K562 (cell line): ENCODE measurements around the gene MED17. TPM values are rescaled to one million over a fixed set of nuclear protein-coding genes. Genes with fewer than 3 reads are reported as not detected.
A peak's percentile ranks its signal among the peaks of the same experiment; 100 is the strongest.

ENCODE experiments used
- BDP1 ChIP-seq: IDR thresholded peaks from 3 replicates; pipeline ENCODE4 v1.6.1; 2011; ENCODE audit not compliant: insufficient read length, insufficient read depth
- BRF1 ChIP-seq: IDR thresholded peaks from 3 replicates; pipeline ENCODE4 v1.6.1; 2011; ENCODE audit warnings: borderline replicate concordance, mild to moderate bottlenecking; ENCODE audit not compliant: insufficient read length; ENCODE audit errors: extremely low read depth
- CCAR2 ChIP-seq: fragments of 200-400 bp; formaldehyde crosslinking; IDR thresholded peaks from 2 replicates; pipeline ENCODE4 v1.6.1; 2017; ENCODE audit warnings: mild to moderate bottlenecking, low read depth, low read length
- CREB1 ChIP-seq, 2 experiments: sonication (generic) in 1 of 2; formaldehyde crosslinking in 1 of 2; IDR thresholded peaks; 2 replicates each; pipeline versions ENCODE4 v1.6.1 to v1.8.0; 2012 to 2022; ENCODE audit warnings: inconsistent platforms in 1 of 2, mild to moderate bottlenecking in 1 of 2, missing genetic modification reagents in 1 of 2, moderate library complexity in 1 of 2
- HDGF ChIP-seq: fragments of 450-650 bp; IDR thresholded peaks from 2 replicates; pipeline ENCODE4 v1.6.1; 2016
- HEY1 ChIP-seq: fragments of 250-450 bp; sonication (Bioruptor Pico); IDR thresholded peaks from 2 replicates; pipeline ENCODE4 v1.5.0; 2020; ENCODE audit warnings: mild to moderate bottlenecking, moderate library complexity, borderline replicate concordance
- HNRNPH1 ChIP-seq: fragments of 200-400 bp; formaldehyde crosslinking; optimal IDR thresholded peaks from 2 replicates; pipeline ENCODE3; 2017; ENCODE audit warnings: low read depth, mild to moderate bottlenecking, low read length, moderate library complexity
- MTA3 ChIP-seq: fragments of 450-650 bp; formaldehyde crosslinking; IDR thresholded peaks from 2 replicates; pipeline ENCODE4 v1.6.1; 2017; ENCODE audit warnings: mild to moderate bottlenecking, borderline replicate concordance
- NCOA1 ChIP-seq: fragments of 450-650 bp; IDR thresholded peaks from 2 replicates; pipeline ENCODE4 v1.6.1; 2016; ENCODE audit warnings: low read depth
- NCOA6 ChIP-seq: fragments of 450-650 bp; IDR thresholded peaks from 2 replicates; pipeline ENCODE4 v1.6.1; 2017; ENCODE audit warnings: mild to moderate bottlenecking
- NFE2L1 ChIP-seq: fragments of 450-650 bp; IDR thresholded peaks from 2 replicates; pipeline ENCODE4 v1.6.1; 2016; ENCODE audit warnings: missing genetic modification characterization, low read depth, mild to moderate bottlenecking, missing compliant biosample characterization, moderate library complexity, borderline replicate concordance
- NFIX ChIP-seq: fragments of 250-450 bp; sonication (Bioruptor Pico); IDR thresholded peaks from 2 replicates; pipeline ENCODE4 v1.4.0; 2020; ENCODE audit warnings: low read depth, mild to moderate bottlenecking, moderate library complexity
- NONO ChIP-seq, 2 experiments: fragments of 200-400 bp in 1 of 2; fragments of 450-650 bp in 1 of 2; formaldehyde crosslinking in 1 of 2; IDR thresholded peaks; 2 replicates each; pipeline ENCODE4 v1.6.1; 2017; ENCODE audit warnings: low read depth in 2 of 2, mild to moderate bottlenecking in 2 of 2, moderate library complexity in 2 of 2, low read length in 1 of 2
- NR3C1 ChIP-seq: sonication (generic); formaldehyde crosslinking; IDR thresholded peaks from 2 replicates; pipeline ENCODE4 v1.8.1; 2022; ENCODE audit warnings: missing genetic modification reagents
- OTX1 ChIP-seq: fragments of 450-650 bp; formaldehyde crosslinking; IDR thresholded peaks from 2 replicates; pipeline ENCODE4 v1.4.0; 2022; ENCODE audit warnings: mild to moderate bottlenecking
- PHF20 ChIP-seq: fragments of 450-650 bp; IDR thresholded peaks from 2 replicates; pipeline ENCODE4 v1.6.1; 2018; ENCODE audit not compliant: partially characterized antibody
- SMAD4 ChIP-seq: fragments of 250-450 bp; sonication (Bioruptor Pico); conservative IDR thresholded peaks from 2 replicates; pipeline ENCODE4 v1.8.0; 2021; ENCODE audit warnings: inconsistent platforms, mild to moderate bottlenecking, moderate library complexity
- SNRNP70 ChIP-seq: fragments of 200-400 bp; formaldehyde crosslinking; optimal IDR thresholded peaks from 2 replicates; pipeline ENCODE3; 2017; ENCODE audit warnings: low read depth, low read length
- STAT5B ChIP-seq: fragments of 250-450 bp; sonication (Bioruptor Pico); IDR thresholded peaks from 2 replicates; pipeline ENCODE4 v1.8.0; 2021; ENCODE audit warnings: mild to moderate bottlenecking, inconsistent platforms
- U2AF2 ChIP-seq: fragments of 200-400 bp; formaldehyde crosslinking; optimal IDR thresholded peaks from 2 replicates; pipeline ENCODE3; 2017; ENCODE audit warnings: low read depth, mild to moderate bottlenecking, low read length
- ZBTB17 ChIP-seq: fragments of 450-650 bp; formaldehyde crosslinking; IDR thresholded peaks from 2 replicates; pipeline ENCODE4 v1.4.0; 2020; ENCODE audit warnings: mild to moderate bottlenecking
- ZC3H8 ChIP-seq: fragments of 450-650 bp; IDR thresholded peaks from 2 replicates; pipeline ENCODE4 v1.6.1; 2017
- ZNF274 ChIP-seq: IDR thresholded peaks from 2 replicates; pipeline ENCODE4 v1.6.1; 2011; ENCODE audit warnings: low read depth, mild to moderate bottlenecking, low read length, moderate library complexity, borderline replicate concordance
- ZNF436 ChIP-seq: fragments of 250-450, 450-650 bp; sonication (Bioruptor Pico); formaldehyde crosslinking; IDR thresholded peaks from 2 replicates; pipeline ENCODE4 v1.7.0; 2020; ENCODE audit warnings: mild to moderate bottlenecking
- ZNF696 ChIP-seq: fragments of 250-450 bp; sonication (Bioruptor Pico); conservative IDR thresholded peaks from 2 replicates; pipeline ENCODE4 v1.4.0; 2020; ENCODE audit warnings: mild to moderate bottlenecking, moderate library complexity
- polyA plus RNA-seq, 8 experiments: library from polyadenylated mRNA; depleted of rRNA in 4 of 8; stranded (reverse) in 5 of 8; unstranded in 3 of 8; fragments of >200 nt; fragmentation: Nextera tagmentation in 2 of 8; fragmentation: Illumina TruSeq in 1 of 8; extraction: Ambion mirVana in 2 of 8; extraction: Trizol in 1 of 8; gene quantifications; 2 replicates each; pipeline versions ENCODE4 v1.2.1 to v1.2.3, GENCODE V29; 2011 to 2014; ENCODE audit warnings: inconsistent platforms in 1 of 8, missing spikeins in 1 of 8
- total RNA-seq, 7 experiments: library from RNA; depleted of rRNA in 6 of 7; stranded (reverse); fragments of >200 nt in 6 of 7; fragmentation: Illumina TruSeq in 2 of 7; extraction: Trizol in 2 of 7; gene quantifications; 2 replicates each; pipeline versions ENCODE4 v1.2.1 to v1.2.3, GENCODE V29; 2011 to 2021; ENCODE audit warnings: low replicate concordance in 1 of 7
- TF ChIP-seq, protein P1 (sequence below): sonication (generic); formaldehyde crosslinking; IDR thresholded peaks from 2 replicates; pipeline ENCODE4 v1.8.1; 2023; ENCODE audit warnings: mild to moderate bottlenecking, missing genetic modification reagents
- TF ChIP-seq, protein P2 (sequence below): fragments of 250-450 bp; sonication (Bioruptor Pico); IDR thresholded peaks from 2 replicates; pipeline ENCODE4 v1.9.0; 2021; ENCODE audit warnings: mild to moderate bottlenecking
- TF ChIP-seq, protein P3 (sequence below): fragments of 450-650 bp; formaldehyde crosslinking; IDR thresholded peaks from 2 replicates; pipeline ENCODE4 v1.4.0; 2020; ENCODE audit warnings: mild to moderate bottlenecking

The MED17 gene
- total and polyA plus RNA-seq, 9 of the 15 experiments (the other 6 are each of a cell fraction or from before 2014, with no cell fraction given), result 6.7 to 34.7 (median 26.8) TPM

DNA sequence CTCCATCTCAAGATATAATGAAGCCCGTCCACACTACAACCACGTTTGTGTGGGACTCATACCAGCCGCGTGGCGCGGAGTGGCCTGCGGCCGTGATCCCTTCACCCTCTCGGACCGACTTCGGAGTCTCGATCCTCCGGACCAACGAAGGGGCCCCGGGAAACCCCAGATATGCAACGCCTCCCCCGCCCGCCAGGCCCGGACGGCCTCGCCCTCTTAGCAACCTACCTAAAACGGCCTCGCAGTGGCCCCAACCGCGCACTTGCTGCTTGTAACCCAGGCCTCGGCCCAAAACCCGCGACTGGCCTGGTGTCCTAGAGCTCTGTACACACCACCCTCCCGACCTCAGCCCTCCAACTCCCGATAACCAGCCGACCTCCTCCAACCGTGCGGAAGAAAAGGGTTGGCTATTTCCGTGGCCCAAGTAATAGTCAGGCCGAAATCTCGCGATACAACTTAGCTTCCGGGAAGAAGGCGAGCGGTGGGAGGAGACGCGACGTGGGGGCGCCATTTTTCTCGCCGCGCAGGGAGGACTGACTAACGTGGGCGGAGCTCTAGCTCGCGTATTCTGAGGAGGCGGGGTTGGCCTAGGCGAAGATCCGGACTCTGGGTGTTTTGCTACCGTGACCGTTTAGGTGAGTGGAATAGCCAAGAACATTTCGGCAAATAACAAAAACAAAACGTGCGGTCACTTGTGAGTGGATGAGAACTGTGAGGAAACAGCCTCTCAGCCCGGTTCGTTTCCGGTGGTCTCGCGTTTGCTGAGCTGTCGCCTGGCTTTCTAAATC is 42.8 kb upstream of the MED17 start, which contains the start of the genes C11orf54 and TAF1D (continued):
- no peak for TF ChIP-seq HEY1
- TF ChIP-seq, protein P1, sequence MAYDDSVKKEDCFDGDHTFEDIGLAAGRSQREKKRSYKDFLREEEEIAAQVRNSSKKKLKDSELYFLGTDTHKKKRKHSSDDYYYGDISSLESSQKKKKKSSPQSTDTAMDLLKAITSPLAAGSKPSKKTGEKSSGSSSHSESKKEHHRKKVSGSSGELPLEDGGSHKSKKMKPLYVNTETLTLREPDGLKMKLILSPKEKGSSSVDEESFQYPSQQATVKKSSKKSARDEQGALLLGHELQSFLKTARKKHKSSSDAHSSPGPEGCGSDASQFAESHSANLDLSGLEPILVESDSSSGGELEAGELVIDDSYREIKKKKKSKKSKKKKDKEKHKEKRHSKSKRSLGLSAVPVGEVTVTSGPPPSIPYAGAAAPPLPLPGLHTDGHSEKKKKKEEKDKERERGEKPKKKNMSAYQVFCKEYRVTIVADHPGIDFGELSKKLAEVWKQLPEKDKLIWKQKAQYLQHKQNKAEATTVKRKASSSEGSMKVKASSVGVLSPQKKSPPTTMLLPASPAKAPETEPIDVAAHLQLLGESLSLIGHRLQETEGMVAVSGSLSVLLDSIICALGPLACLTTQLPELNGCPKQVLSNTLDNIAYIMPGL (CRISPR knock-in tag), result 0 out of 2 replicates have a peak, but pooled peaks have one; percentile 32
- TF ChIP-seq NFE2L1 (tag), result no peak
- TF ChIP-seq MTA3, result peak; percentile 77; the same call in 1 of the 2 replicates
- TF ChIP-seq STAT5B (CRISPR knock-in tag), result no peak
- TF ChIP-seq ZNF274, result no peak
- TF ChIP-seq BDP1, result no peak
- TF ChIP-seq, protein P2, sequence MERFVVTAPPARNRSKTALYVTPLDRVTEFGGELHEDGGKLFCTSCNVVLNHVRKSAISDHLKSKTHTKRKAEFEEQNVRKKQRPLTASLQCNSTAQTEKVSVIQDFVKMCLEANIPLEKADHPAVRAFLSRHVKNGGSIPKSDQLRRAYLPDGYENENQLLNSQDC (CRISPR knock-in tag), result no peak
- peak; percentile 65 for TF ChIP-seq HNRNPH1
- peak; percentile 29; the same call in 1 of the 2 replicates for TF ChIP-seq NCOA1
- peak; percentile 57; the same call in 1 of the 2 replicates for TF ChIP-seq ZBTB17 (CRISPR knock-in tag)
- TF ChIP-seq CREB1 (IDR thresholded peaks at IDR 0.05), result peak; percentile 84
- peak; percentile 80 for TF ChIP-seq CREB1 (CRISPR knock-in tag; IDR thresholded peaks at IDR 0.05)
- TF ChIP-seq CCAR2, result no peak
- peak; percentile 55 for TF ChIP-seq PHF20
- no peak; the same call in 1 of the 2 replicates for TF ChIP-seq NCOA6
- TF ChIP-seq ZC3H8, result no peak
- no peak for TF ChIP-seq NR3C1 (CRISPR knock-in tag)
- TF ChIP-seq NFIX (CRISPR knock-in tag), result no peak
- TF ChIP-seq OTX1 (CRISPR knock-in tag), result 0 out of 2 replicates have a peak, but pooled peaks have one; percentile 14
- 0 out of 2 replicates have a peak, but pooled peaks have one; percentile 40 for TF ChIP-seq SMAD4 (CRISPR knock-in tag)
- TF ChIP-seq, protein P3, sequence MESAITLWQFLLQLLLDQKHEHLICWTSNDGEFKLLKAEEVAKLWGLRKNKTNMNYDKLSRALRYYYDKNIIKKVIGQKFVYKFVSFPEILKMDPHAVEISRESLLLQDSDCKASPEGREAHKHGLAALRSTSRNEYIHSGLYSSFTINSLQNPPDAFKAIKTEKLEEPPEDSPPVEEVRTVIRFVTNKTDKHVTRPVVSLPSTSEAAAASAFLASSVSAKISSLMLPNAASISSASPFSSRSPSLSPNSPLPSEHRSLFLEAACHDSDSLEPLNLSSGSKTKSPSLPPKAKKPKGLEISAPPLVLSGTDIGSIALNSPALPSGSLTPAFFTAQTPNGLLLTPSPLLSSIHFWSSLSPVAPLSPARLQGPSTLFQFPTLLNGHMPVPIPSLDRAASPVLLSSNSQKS (CRISPR knock-in tag), result no peak
- TF ChIP-seq HDGF, result no peak
- TF ChIP-seq ZNF696, result no peak
- no peak for TF ChIP-seq BRF1
- TF ChIP-seq NONO (IDR thresholded peaks at IDR 0.05; ENCODE audit: low read depth in 2 of 2, low read length in 1 of 2), result 0 out of 4 replicates have a peak, but pooled peaks have one; percentile 34 to 35
- TF ChIP-seq ZNF436, result no peak
- TF ChIP-seq SNRNP70, result peak; percentile 88
- no peak for TF ChIP-seq U2AF2
